Suppressor macrophage treated with lipopolysaccharide for 1 hour (primary cell): ENCODE data around the gene MACO1.

ENCODE experiments used
- DNase-seq, 3 donors: peaks; one replicate each; pipeline ENCODE4 v3.0.0-alpha.2; 2020 to 2022

MACO1 gene

DNA sequence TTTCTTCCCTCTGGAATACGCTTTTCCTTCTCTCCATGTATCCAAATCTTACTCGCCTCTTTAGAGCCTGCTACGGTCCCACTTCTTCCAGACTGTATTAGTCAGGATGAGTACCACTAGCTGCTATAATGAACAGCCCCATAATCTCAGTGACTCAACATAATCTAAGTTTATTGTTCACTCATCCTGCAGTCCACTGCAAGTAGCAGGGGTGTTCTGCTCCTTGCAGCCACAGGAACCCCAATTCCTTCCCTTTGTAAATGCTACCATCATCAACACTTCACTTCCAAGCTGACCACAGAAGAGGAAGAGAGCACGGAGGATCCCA, 94.6 kb downstream of the MACO1 start:
- no peak for DNase-seq

GRCh38 chr1:25526753-25527152, 96.1 kb downstream of the MACO1 start:
- DNase-seq = no peak

GRCh38 chr1:25527226-25527846, 96.6 kb downstream of the MACO1 start:
- DNase-seq = no peak

- no peak for DNase-seq
Observed at GRCh38 chr1:25527946-25528595, 97.4 kb downstream of the MACO1 start.

DNA sequence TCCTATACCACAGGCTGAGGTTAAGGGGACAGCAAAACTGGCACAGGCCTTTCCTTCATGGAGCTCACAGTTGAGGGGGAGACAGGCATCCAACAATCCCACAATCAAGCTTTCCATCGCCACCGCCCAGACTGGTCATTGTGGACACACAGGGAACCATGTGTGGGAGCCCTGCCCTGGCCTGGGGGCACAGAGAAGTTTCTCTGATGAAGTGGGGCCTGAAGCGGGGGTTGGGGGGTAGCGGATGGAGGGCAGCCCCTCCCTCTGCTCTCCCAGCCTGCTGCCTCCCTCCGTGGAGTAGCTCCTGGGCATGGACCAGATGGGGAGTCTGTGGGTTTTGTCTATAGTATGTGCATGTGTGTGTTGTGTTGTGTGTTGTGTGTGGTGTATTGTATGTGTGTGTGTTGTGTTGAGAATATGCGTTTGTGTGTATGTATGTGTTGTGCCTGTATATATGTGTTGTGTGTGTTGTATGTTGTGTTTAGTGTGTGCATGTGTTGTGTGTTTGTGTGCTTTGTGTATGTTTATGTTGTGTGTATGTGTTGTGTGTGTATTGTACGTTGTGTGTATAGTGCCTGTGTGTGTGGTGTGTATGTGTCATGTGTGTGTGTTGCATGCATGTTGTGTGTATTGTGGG, 98.3 kb downstream of the MACO1 start:
- no peak for DNase-seq

- no peak for DNase-seq
Observed at GRCh38 chr1:25529518-25530185, 99.0 kb downstream of the MACO1 start.

GRCh38 chr1:25530186-25531081, 99.7 kb downstream of the MACO1 start:
- no peak for DNase-seq

- peak in 1 of 3 donors; percentile 41 for DNase-seq
Observed at GRCh38 chr1:25531082-25531461, 100.4 kb downstream of the MACO1 start.

DNA sequence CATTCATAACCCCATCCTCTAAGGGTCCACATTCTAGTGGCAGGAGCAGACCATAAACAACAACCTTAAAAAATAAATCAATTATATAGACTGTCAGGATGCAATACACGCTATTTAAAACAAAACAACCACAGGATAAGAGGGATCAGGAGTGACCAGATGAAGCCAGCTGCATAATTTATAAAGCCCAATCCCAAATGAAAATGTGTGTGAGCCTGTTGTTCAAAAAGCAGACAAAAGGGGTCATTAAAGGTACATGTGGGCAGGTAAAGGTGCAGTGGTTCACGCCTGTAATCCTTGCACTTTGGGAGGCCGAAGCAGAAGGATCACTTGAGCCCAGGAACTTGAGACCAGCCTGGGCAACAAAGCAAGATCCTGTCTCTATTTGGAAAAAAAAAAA, 102.3 kb downstream of the MACO1 start:
- no peak for DNase-seq

- peak in 1 of 3 donors; percentile 30 for DNase-seq
Observed at GRCh38 chr1:25533775-25534409, 103.2 kb downstream of the MACO1 start.

DNA sequence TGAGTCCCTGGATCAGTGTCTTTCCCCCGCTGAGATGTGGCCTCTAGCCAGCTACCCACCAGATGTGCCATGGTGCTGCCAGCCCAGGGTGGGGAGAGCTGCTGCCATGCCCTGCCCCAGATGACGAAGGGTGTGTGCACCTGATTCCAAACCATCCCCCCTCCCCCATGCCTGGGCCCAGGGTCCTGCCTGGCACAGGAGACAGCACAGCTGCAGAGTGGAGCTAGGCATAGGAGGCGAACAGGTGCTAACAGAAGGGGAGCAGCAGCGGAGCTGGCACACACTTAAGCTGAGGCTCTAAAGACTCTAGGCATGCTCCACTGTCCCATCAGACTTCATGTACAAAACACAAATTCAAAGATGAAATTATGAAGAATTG, 103.7 kb downstream of the MACO1 start:
- no peak for DNase-seq

DNA sequence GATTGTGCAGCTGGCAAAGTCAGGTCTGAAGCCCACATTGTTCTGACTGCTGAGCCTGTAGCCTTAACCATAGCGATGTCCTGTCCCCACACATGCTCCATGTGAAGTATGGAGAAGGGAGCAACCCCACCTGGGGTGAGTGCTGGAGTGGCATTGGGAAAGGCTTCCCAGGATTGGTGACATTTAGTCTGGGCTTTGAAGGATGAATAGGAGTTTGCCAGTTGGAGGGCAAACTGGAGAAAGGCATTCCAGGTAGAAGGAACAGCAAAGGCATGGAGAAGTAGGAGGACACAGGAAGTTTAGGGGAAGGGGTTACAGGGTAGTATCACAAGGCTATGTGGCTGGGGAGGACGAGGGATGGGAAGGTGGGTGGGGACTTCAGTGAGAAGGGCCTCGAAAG, 105.4 kb downstream of the MACO1 start:
- no peak for DNase-seq

DNA sequence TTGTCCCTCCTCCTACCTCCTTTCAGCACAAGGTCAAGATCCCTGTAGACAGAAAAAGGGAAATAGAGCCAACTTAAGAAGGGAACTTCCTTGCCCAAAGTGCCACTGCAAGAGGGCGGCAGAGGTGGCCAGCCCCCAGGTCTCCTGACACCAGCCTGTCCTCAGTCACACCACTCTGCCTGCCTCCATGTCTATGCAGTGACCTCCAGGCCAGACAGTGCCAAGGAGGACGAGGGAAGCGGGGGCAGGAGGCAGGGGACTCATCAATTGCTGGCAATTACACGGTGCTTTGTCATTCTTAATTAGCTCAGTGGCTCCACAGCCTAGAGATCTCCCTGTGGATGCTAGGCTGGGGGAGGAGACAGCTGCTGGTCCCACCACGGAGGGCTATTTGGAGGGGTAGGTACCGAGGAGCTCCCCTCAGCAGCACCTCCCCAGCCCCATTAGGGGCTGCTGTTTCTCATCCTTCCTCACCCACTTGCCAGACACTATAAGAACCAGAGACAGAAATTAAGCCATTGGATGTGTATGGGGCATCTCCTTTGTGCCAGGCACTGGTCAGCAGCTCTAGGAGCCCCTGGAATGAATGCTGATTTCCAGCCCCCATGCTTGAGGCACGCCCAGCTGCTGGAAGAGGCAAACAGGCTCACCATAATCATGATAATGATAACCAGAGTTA, 106.6 kb downstream of the MACO1 start:
- DNase-seq = peak; percentile 70 to 82 (median 76)

- DNase-seq = peak in 2 of 3 donors; percentile 24 to 25
Observed at GRCh38 chr1:25538191-25538767, 107.6 kb downstream of the MACO1 start.

DNA sequence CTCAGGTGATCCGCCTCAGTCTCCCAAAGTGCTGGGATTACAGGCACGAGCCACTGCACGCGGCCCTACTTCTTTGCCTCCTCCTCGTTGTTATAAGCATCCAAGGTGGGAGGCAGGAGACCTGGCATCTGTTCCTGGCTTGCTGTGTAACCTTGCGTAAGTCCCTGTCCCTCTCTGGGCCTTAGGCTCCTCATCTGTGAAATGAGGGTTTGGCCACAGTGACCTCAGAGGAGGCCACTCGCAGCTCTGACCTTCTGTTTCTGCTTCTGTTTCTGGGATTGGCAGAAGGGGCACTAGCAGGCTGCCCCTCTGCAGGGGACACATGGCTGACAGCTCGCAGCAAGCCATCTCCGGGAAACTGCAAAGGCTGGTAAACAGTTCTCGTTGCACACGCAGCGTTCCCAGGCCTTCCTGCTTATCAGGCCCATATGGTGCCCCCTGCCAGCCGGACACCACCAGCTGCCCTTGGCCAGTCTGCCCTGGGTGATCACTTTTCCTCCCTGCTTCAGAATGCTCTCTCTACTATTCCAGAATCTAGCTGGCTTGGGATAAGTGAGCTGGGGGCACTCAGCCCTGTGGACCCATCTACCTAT, 110.1 kb downstream of the MACO1 start:
- no peak for DNase-seq

DNA sequence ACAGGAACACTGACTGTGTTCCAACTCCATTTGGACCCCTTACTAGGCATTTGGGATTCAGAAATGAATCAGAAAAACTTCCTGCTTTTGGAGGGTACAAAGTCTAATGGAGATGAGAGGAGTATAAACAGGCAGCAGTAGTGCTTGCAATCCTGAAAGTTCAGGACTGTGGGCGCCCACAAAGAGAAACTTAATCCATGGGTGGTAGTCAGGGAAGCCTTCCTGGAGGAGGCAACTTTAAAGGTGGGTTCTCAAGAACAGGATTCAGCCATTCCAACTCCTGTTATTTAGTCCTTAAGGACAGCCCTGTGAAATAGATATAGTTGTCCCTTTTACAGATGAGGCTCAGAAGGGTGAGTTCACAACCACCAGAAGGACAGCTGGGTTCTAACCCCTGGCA, 110.7 kb downstream of the MACO1 start:
- no peak for DNase-seq

DNA sequence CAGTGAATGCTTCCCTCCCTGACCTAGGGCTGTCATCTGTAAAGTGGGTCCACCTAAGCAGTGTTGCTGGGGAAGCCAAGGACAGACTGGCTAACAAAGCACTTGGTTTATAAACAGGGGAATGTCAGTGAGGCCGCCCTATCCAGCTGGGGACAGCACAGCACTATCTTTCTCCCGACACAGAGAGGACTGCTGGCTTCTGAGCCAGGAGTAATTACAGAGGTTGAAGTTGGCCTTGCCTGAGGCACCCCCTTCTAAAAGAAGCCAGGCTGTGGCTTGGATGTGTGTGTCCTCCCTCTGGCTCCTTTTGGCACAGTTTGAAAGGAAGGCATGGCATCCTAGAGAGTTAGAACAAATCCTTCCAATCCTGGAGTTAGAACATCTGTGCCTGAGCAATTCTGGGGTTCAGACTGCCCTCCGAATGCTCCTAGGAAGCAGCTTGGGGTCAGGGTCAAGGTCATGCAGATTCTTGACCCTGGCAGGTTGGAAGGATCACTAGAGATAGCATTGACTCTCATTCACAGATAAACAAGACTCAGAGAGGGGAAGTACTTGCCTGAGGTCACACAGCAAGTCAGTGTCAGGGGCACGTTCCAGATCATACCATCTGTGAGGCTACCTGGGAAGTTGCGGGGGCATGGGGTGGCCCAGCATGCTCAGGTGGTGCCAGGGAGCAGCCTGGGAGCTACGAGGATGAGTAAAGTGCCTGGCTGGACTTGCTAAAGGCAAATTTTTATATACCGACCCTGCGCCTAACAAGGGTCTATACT, 111.4 kb downstream of the MACO1 start:
- no peak for DNase-seq

DNA sequence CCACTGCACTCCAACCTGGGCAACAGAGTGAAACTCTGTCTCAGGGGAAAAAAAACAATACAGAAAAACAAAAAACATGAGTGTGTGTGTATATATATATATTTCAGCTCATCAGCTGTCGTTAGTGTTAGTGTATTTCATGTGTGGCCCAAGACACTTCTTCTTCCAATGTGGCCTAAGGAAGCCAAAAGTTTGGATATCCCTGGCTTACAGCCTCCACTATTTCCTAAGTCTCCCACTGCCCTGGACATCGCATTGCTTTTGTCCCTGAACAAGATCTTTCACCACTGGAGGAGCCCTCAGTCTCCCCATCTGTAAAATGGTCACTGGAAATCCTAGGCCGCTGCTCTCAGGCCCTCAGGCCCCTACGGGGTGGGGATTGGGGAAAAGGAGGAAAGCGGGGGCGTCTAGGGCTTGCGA, 112.3 kb downstream of the MACO1 start:
- DNase-seq = no peak

GRCh38 chr1:25543425-25544242, 112.9 kb downstream of the MACO1 start, which contains the start of gene LDLRAP1:
LDLRAP1 (plus strand) TSS chr1:25543606; CDS start chr1:25543699, 93 bp downstream.
- DNase-seq = peak; percentile 82 to 95 (median 91)
